Measurements from ENCODE around the gene SUPT16H.

DNA sequence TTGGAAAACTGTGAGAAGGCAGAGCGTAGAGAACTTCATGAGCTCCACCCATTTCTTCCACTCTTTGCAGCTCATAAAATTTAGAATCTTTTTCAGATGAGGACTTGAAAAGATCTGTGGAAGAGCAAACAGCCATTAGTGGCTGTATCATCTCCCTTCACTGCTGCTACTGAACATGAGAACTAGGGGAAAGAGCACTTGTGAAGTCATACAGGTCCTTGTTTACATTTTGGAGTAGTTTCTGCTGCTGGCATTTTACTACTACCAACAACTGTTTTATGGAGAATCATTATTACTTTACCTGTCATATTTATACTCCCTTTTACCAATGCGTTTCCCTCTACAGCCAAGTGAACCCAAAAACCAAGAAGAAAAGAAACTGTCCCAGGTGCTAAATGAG, 62.9 kb downstream of the SUPT16H start:
- no peak for TF ChIP-seq CTCF (IDR thresholded peaks at IDR 0.05)
- no peak for TF ChIP-seq EP300 (IDR thresholded peaks at IDR 0.05)
